Mucosa of stomach (tissue), 1 donor: ENCODE measurements around the gene MAGI3.
"Not testable (repeated sequence)": the region's sequence is repeated elsewhere in the genome, so short reads cannot be mapped to it uniquely, and the experiment has no call there.

Experiments used
- H3K27me3 ChIP-seq: one replicate; pipeline ENCODE4 v1.7.0; 2013; ENCODE audit warnings: mild to moderate bottlenecking, low read length; ENCODE audit not compliant: control insufficient read depth, insufficient read depth
- H3K36me3 ChIP-seq: one replicate; pipeline ENCODE4 v1.7.0; 2013; ENCODE audit warnings: low read length; ENCODE audit not compliant: control insufficient read depth, insufficient read depth
- H3K4me1 ChIP-seq: one replicate; pipeline ENCODE4 v1.7.0; 2013; ENCODE audit warnings: mild to moderate bottlenecking, low read length; ENCODE audit not compliant: control insufficient read depth, insufficient read depth
- H3K4me3 ChIP-seq: one replicate; pipeline ENCODE4 v1.7.0; 2013; ENCODE audit warnings: low read length
- H3K9ac ChIP-seq: one replicate; pipeline ENCODE4 v1.7.0; 2013; ENCODE audit warnings: mild to moderate bottlenecking, low read length, moderate library complexity
- H3K9me3 ChIP-seq: one replicate; pipeline ENCODE4 v1.7.0; 2013; ENCODE audit warnings: mild to moderate bottlenecking, low read length, moderate library complexity; ENCODE audit not compliant: control insufficient read depth
- donor health status: Pancreatic carcinoma.

MAGI3 gene

DNA sequence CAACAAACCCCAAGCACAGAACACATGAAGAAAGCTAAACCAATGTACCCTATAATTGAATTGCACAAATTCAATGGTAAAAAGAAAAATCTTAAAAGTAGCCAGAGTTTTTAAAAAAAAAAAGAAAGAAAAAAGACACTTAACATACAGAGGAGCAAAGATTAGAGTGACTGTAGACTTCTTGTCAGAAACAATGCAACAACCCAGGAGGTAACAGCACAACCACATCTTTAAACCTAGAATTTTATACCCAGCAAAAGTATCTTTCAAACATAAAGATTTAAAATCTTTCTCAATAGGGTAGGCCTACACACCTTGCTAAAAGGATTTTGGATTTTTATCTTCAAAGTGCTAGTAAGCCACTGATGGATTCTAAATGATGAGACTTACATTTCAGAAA is 304.6 kb downstream of the MAGI3 start:
- H3K9me3 ChIP-seq, result no peaks in the 10 kb centered on the region
- H3K4me3 ChIP-seq, result no peak overlapping the region
- H3K4me1 ChIP-seq, result no peaks in the 10 kb centered on the region
- H3K36me3 ChIP-seq, result no peaks in the 10 kb centered on the region
- H3K9ac ChIP-seq, result no peak overlapping the region
- no peaks in the 10 kb centered on the region for H3K27me3 ChIP-seq

DNA sequence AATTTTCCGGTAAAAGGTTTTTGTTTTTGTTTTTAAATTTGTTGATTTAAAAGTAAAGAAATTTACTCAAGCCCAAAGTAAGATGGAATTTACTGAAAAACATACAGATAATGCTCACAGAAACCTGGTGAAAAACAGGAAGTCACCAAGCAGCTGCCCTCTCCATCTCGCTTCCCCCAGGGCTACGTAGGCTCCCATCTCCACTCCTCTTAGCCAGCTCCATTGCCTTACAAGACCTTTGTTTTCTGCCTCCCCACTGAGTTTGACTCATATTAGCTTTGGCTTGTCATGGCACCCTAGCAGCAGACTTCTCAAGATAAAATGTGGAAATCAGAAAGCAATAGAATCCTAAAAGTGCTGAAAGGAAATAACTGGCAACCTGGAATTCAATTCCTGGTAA is 311.1 kb downstream of the MAGI3 start:
- H3K27me3 ChIP-seq, result no peaks in the 10 kb centered on the region
- H3K9ac ChIP-seq, result no peak overlapping the region
- H3K36me3 ChIP-seq, result no peaks in the 10 kb centered on the region
- no peak overlapping the region for H3K4me3 ChIP-seq
- H3K4me1 ChIP-seq, result no peaks in the 10 kb centered on the region
- no peaks in the 10 kb centered on the region for H3K9me3 ChIP-seq

- no peaks in the 10 kb centered on the region for H3K27me3 ChIP-seq
- H3K36me3 ChIP-seq, result no peaks in the 10 kb centered on the region
- no peaks in the 10 kb centered on the region for H3K9me3 ChIP-seq
- H3K4me1 ChIP-seq, result no peaks in the 10 kb centered on the region
- no peak overlapping the region for H3K9ac ChIP-seq
- H3K4me3 ChIP-seq, result no peak overlapping the region
Observed at GRCh38 chr1:113714606-113715269, 324.4 kb downstream of the MAGI3 start.

DNA sequence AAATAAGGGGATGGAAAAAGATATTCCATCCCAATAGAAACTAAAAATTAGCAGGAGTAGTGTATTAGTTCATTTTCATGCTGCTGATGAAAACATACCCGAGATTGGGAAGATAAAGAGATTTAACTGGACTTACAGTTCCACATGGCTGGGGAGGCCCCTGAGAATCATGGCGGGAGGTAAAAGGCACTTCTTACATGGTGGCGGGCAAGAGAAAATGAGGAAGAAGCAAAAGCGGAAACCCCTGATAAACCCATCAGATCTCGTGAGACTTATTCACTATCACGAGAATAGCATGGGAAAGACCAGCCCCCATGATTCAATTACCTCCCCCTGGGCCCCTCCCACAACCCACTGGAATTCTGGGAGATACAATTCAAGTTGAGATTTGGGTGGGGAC is 327.2 kb downstream of the MAGI3 start:
- not testable (repeated sequence) for H3K4me3 ChIP-seq, H3K9ac ChIP-seq, H3K27me3 ChIP-seq, H3K4me1 ChIP-seq, H3K9me3 ChIP-seq, H3K36me3 ChIP-seq

GRCh38 chr1:113718621-113719020 is 328.3 kb downstream of the MAGI3 start:
- H3K36me3 ChIP-seq, H3K9ac ChIP-seq, H3K9me3 ChIP-seq, H3K27me3 ChIP-seq, H3K4me1 ChIP-seq, H3K4me3 ChIP-seq: not testable (repeated sequence)

DNA sequence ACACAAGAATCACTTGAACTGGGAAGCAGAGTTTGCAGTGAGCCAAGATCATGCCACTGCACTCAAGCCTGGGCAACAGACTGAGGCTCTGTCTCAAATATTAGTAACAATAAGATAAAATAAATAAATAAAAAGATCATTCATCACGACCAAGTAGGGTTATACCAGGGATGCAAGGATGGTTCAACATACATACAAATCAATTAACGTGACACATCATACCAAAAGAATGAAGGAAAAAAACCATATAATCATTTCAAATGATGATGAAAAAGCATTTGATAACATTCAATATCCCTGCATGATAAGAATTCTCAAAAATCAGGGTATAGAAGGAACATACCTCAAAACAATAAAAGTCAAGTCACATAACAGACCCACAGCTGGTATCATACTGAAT is 330.7 kb downstream of the MAGI3 start:
- no peaks in the 10 kb centered on the region for H3K9me3 ChIP-seq
- no peaks in the 10 kb centered on the region for H3K27me3 ChIP-seq
- no peak overlapping the region for H3K4me3 ChIP-seq
- H3K36me3 ChIP-seq, result no peaks in the 10 kb centered on the region
- H3K9ac ChIP-seq, result no peak overlapping the region
- no peaks in the 10 kb centered on the region for H3K4me1 ChIP-seq

DNA sequence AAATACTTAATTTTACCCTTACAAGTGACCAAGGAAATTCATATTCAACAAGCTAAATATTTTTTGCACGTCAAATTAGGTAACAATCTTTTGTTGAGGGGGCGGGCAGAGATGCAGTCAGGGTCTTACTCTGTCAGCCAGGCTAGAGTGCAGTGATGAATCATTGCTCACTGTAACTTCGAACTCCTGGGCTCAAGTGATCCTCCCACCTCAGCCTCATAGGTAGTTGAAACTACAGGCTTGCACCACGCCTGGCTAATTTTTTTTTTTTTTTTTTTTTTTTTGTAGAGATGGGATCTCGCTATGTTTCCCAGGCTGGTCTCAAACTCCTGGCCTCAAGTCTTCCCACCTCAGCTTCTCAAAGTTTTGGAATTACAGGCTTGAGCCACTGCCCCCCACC is 342.5 kb downstream of the MAGI3 start:
- Histone ChIP-seq H3K9me3 (no peaks in the 10 kb centered on the region), H3K27me3 (no peaks in the 10 kb centered on the region), H3K9ac (no peak overlapping the region), H3K36me3 (no peaks in the 10 kb centered on the region), H3K4me1 (no peaks in the 10 kb centered on the region), H3K4me3 (no peak overlapping the region)

GRCh38 chr1:113734357-113735055 is 344.2 kb downstream of the MAGI3 start:
- Histone ChIP-seq H3K36me3 (no peaks in the 10 kb centered on the region), H3K9me3 (no peaks in the 10 kb centered on the region), H3K27me3 (no peaks in the 10 kb centered on the region), H3K9ac (no peak overlapping the region), H3K4me3 (no peak overlapping the region), H3K4me1 (no peaks in the 10 kb centered on the region)
